ENCODE measurements around the gene SIL1.
"Not testable (repeated sequence)": the region's sequence is repeated elsewhere in the genome, so short reads cannot be mapped to it uniquely, and the experiment has no call there.

The SIL1 gene

GRCh38 chr5:139052975-139053374 is 145.2 kb downstream of the SIL1 start:
- no peak for TF ChIP-seq POLR2A (IDR thresholded peaks at IDR 0.05; ENCODE audit: low read depth, low read length)
- no peak for DNase-seq (ENCODE audit: insufficient read length, low spot score)
- no peak for FAIRE-seq

- no peak for DNase-seq (ENCODE audit: insufficient read length, low spot score)
- FAIRE-seq: no peak
- no peak for TF ChIP-seq POLR2A (IDR thresholded peaks at IDR 0.05; ENCODE audit: low read depth, low read length)
These were observed 146.8 kb downstream of the SIL1 start for GRCh38 chr5:139051392-139051791.

DNA sequence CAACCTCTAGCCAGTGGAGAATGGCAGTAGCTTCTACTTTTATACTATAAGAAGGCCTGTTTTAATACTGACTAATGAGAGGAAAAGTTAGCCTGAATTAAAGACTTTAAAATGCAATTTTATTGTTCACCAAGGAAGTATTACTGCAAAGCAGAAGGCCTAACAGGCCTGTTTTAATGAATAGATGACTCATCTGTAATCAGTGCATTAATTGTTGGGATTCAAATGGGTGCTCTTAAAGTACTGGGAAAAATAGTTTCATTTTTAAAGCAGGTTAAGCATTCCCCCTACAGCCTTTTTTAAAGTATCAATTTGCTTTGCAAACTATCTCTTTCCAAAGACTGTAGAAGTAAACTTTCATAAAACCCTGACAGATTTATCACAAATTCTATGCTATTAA is 147.7 kb downstream of the SIL1 start:
- TF ChIP-seq POLR2A (IDR thresholded peaks at IDR 0.05; ENCODE audit: low read depth, low read length): no peak
- FAIRE-seq: no peak
- no peak for DNase-seq (ENCODE audit: insufficient read length, low spot score)

- DNase-seq (ENCODE audit: insufficient read length, low spot score) (no peak), FAIRE-seq (no peak)
- no peak for TF ChIP-seq POLR2A (IDR thresholded peaks at IDR 0.05; ENCODE audit: low read depth, low read length)
These were observed 148.4 kb downstream of the SIL1 start for GRCh38 chr5:139049780-139050179.

DNA sequence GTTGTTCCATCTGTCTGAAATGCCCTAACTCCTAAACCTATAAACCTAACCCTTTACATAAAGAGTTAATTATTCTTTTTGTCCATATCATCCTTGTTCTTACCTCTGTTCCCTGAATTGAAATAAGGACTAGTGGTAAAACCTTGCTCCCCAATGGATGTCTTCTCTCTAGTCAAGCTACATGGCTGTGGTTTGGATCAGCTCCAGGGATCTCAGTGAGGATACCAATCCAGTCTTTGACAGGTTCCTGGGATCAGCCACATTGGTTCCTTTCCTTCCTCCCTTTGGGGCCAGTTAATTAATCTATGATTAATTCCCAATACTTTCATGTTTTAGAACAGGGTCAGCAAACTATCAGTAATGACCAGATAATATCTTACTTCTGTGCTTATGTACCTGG is 151.6 kb downstream of the SIL1 start:
- no peak for FAIRE-seq
- no peak for TF ChIP-seq POLR2A (IDR thresholded peaks at IDR 0.05; ENCODE audit: low read depth, low read length)
- DNase-seq (ENCODE audit: insufficient read length, low spot score): no peak

DNA sequence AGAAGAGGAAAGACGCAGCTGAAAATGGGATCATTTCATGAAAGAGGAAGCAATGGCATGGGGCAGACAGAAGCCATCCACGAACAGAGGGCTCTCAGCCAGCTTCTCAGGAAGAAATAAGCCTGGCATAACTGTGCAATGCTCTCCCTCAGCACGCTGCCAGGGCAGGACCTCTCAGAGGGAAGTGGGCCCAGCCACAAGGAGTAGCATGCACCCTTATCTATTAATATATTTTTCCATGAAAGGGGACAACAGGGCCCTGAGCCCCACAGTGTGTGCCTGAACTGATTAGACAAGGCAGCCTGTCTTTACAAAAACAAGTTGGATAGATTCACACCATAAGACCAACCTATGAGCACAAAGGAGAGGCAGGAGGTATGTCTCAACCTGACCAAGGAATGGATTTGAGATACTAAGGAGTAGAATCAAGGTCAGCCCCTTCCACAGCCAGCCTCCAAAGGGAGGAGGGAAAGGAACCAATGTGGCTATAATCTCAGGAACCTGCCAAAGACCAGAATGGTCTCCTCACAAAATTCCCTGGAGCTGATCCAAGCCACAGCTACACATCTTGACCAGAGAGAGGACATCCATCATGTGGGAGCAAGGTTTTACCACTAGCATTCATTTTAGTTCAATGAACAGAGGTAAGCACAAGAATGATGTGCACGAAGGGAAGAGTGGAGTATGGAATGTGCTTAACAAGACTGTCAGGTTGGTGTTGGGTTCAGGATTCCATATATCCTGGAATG is 154.8 kb downstream of the SIL1 start:
- TF ChIP-seq POLR2A (IDR thresholded peaks at IDR 0.05; ENCODE audit: low read depth, low read length): no peak
- DNase-seq (ENCODE audit: insufficient read length, low spot score) (no peak), FAIRE-seq (no peak)

- TF ChIP-seq POLR2A (IDR thresholded peaks at IDR 0.05; ENCODE audit: low read depth, low read length): no peak
- FAIRE-seq (no peak), DNase-seq (ENCODE audit: insufficient read length, low spot score) (no peak)
These were observed 158.1 kb downstream of the SIL1 start for GRCh38 chr5:139040081-139040480.

DNA sequence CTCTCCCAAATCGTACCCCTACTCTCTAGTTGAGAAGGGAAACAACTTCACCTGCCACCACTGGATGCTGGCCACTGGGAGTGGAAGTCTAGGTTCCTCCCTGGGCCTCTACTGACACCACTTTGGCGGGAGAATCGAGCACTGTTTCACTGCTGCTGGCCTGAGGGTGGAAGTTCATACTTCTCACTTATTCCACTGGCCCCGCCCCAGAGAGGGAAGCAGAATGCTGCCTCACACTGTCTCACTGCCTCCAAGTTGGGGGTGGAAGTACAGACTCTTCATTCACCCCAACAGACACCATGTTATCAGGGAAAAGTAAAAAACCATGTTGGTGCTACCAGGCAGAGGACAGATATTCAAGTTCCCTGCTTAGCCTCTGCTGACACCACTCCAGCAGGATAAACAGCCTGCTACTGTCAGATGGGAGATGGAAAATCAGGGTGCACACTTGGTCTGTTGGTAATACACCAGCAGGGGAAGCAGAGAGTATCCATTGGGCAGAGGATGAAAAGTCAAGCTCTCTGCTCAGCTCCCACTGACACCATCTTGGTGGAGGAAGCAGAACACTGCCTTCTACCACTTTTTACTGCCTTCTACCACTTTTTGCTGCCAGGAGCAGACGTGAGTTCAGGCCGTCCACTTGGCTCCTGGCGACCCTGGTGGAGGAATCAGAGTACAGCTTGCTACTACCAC is 159.4 kb downstream of the SIL1 start:
- TF ChIP-seq POLR2A (IDR thresholded peaks at IDR 0.05; ENCODE audit: low read depth, low read length): no peak

DNA sequence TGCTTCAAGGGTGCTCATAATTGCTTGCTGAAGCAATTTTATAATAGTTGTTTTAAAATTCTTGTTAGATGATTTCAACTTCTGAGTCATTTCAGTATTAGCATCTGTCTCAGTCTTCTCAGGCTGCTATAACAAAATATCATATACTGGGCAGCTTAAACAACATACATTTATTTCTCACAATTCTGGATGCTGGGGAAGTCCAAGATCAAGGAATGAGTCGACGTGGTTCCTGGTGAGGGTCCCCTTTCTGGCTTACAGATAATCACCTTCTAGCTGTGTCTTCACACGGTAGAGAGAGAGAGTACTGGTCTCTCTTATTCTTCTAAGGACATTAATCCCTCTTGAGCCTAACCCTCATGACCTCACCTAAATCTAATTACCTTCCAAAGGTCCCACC is 160.4 kb downstream of the SIL1 start:
- no peak for TF ChIP-seq POLR2A (IDR thresholded peaks at IDR 0.05; ENCODE audit: low read depth, low read length)
- DNase-seq (ENCODE audit: insufficient read length, low spot score) (no peak), FAIRE-seq (no peak)

More for the DNA sequence above, 159.4 kb downstream of the SIL1 start:
- FAIRE-seq (no peak), DNase-seq (ENCODE audit: insufficient read length, low spot score) (no peak)

GRCh38 chr5:139036332-139036731 is 161.8 kb downstream of the SIL1 start:
- not testable (repeated sequence) for DNase-seq (ENCODE audit: insufficient read length, low spot score)

DNA sequence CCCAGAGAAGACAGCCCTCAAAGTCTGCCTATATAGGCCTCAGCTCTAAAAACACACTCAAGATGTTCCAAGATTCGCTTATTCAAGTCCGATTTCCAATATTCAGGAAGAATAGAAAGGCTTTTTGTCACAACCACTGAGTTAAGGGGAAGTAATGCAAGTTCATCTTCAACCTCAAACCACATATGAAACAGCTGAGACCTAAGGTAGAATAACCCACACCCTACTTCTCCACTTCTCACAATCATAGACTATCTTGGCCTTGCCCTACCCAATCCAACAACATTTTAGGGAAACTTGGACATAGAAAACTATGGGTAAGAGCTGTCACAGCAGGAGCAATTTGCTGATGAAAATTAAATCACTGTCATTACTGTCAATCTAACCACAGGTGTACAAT is 171.0 kb downstream of the SIL1 start:
- FAIRE-seq (no peak), DNase-seq (ENCODE audit: insufficient read length, low spot score) (no peak)
- TF ChIP-seq POLR2A (IDR thresholded peaks at IDR 0.05; ENCODE audit: low read depth, low read length): no peak

More at GRCh38 chr5:139036332-139036731, 161.8 kb downstream of the SIL1 start:
- FAIRE-seq: not testable (repeated sequence)

GRCh38 chr5:139025651-139026050 is 172.5 kb downstream of the SIL1 start:
- no peak for TF ChIP-seq POLR2A (IDR thresholded peaks at IDR 0.05; ENCODE audit: low read depth, low read length)
- DNase-seq (ENCODE audit: insufficient read length, low spot score) (no peak), FAIRE-seq (no peak)

DNA sequence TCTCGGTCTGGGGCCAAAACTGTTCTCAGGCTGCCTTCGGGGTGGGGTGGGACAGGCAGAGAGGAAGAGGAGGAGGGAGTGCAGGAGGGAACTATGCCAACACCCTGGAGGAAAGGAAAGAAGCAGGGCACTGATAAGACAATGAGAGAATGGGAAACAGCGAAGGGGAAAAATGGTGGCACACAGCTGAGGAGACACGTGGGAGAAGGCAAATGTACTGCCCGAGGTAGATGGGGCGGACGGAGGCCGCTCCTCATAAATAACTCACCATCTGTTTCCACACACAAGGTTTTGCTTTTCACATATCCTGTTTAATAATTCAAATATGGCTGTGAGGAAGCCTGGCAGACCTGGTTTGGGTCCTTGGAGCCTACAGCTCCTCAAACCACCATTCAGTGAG is 174.9 kb downstream of the SIL1 start:
- TF ChIP-seq POLR2A (IDR thresholded peaks at IDR 0.05; ENCODE audit: low read depth, low read length): no peak
- DNase-seq (ENCODE audit: insufficient read length, low spot score) (no peak), FAIRE-seq (no peak)

GRCh38 chr5:139022528-139022927 is 175.6 kb downstream of the SIL1 start:
- no peak for FAIRE-seq

GRCh38 chr5:139021346-139021745 is 176.8 kb downstream of the SIL1 start:
- TF ChIP-seq POLR2A (IDR thresholded peaks at IDR 0.05; ENCODE audit: low read depth, low read length): no peak
- DNase-seq (ENCODE audit: insufficient read length, low spot score) (no peak), FAIRE-seq (no peak)

More at GRCh38 chr5:139022528-139022927, 175.6 kb downstream of the SIL1 start:
- DNase-seq (ENCODE audit: insufficient read length, low spot score): no peak
- no peak for TF ChIP-seq POLR2A (IDR thresholded peaks at IDR 0.05; ENCODE audit: low read depth, low read length)

Data from H54 (cell line).